NCI-H82 treated with DMSO at 0.1 percent for 48 hours (cell line): Measurements from ENCODE around the gene CGB2.

Experiments
- DNase-seq: peaks from one replicate; lab custom pipeline; 2025; ENCODE audit not compliant: unreplicated experiment; lab: John Stamatoyannopoulos, UW

Gene CGB2

GRCh38 chr19:49064768-49065611, 33.3 kb downstream of the CGB2 start, which contains the start of gene NTF4:
NTF4 (minus strand) TSS chr19:49064818; CDS start chr19:49061997, 2,821 bp downstream.
- DNase-seq: no peak

GRCh38 chr19:49065905-49066512, 34.3 kb downstream of the CGB2 start:
- DNase-seq: no peak

- no peak for DNase-seq
These were observed 35.9 kb downstream of the CGB2 start for GRCh38 chr19:49067554-49067953.

- no peak for DNase-seq
These were observed 37.3 kb downstream of the CGB2 start for GRCh38 chr19:49069026-49069425.

- no peak for DNase-seq
These were observed 38.7 kb downstream of the CGB2 start for GRCh38 chr19:49070416-49070815.

GRCh38 chr19:49071860-49072547, 40.3 kb downstream of the CGB2 start:
- DNase-seq: peak; percentile 42

- peak; percentile 46 for DNase-seq
These were observed 42.1 kb downstream of the CGB2 start for GRCh38 chr19:49073514-49074378.

GRCh38 chr19:49074869-49075268, 43.2 kb downstream of the CGB2 start:
- peak; percentile 7 for DNase-seq

- no peak for DNase-seq
These were observed 48.7 kb downstream of the CGB2 start for GRCh38 chr19:49080392-49080791.

- DNase-seq: no peak
These were observed 49.6 kb downstream of the CGB2 start for GRCh38 chr19:49081273-49081672.
